ENCODE measurements around the gene SMIM1. TPM values are rescaled to one million over a fixed set of nuclear protein-coding genes. Genes with fewer than 3 reads are reported as not detected.

Gene SMIM1
- total RNA-seq, 1 donor from 2014 or later = 6.6 TPM

GRCh38 chr1:3730543-3731247 lies 41.9 kb upstream of the SMIM1 start:
- Histone ChIP-seq H3K79me2 (ENCODE audit: insufficient read depth, low read length) (no peaks in the 10 kb centered on the region), H3K4me3 (ENCODE audit: insufficient read depth, low read depth, low read length) (no peak overlapping the region), H3K9me3 (ENCODE audit: insufficient read depth, low read depth, low read length) (no peaks in the 10 kb centered on the region), H3K4me1 (ENCODE audit: insufficient read depth, low read length) (no peaks in the 10 kb centered on the region), H2AFZ (ENCODE audit: low read depth, low read length) (no peak overlapping the region), H3K36me3 (ENCODE audit: insufficient read depth, low read length) (no peaks in the 10 kb centered on the region), H4K20me1 (ENCODE audit: insufficient read depth, low read length) (no peaks in the 10 kb centered on the region), H3K27ac (ENCODE audit: low read depth, low read length) (no peak overlapping the region), H3K9ac (ENCODE audit: low read length) (no peak overlapping the region), H3K4me2 (ENCODE audit: low read length) (no peak overlapping the region), H3K27me3 (ENCODE audit: insufficient read depth, low read length) (peaks cover 6% of the 10 kb centered on the region)
- FAIRE-seq (no peak), DNase-seq (ENCODE audit: low read depth) (no peak)
- no peak for TF ChIP-seq EZH2 (IDR thresholded peaks at IDR 0.05; ENCODE audit: insufficient read depth, low read length)
- TF ChIP-seq CTCF (IDR thresholded peaks at IDR 0.05; ENCODE audit: insufficient read depth, low read depth, low read length) = no peak
- Mint-ChIP-seq H3K4me1 (ENCODE audit: low read depth, unreplicated experiment) (no peaks in the 10 kb centered on the region), H3K27ac (ENCODE audit: unreplicated experiment) (no peak overlapping the region), H3K4me3 (ENCODE audit: unreplicated experiment) (no peak overlapping the region), H3K36me3 (ENCODE audit: low read depth, unreplicated experiment) (no peaks in the 10 kb centered on the region), H3K9me3 (ENCODE audit: unreplicated experiment) (no peaks in the 10 kb centered on the region), H3K27me3 (ENCODE audit: low read depth, unreplicated experiment) (peaks cover 10% of the 10 kb centered on the region)

DNA sequence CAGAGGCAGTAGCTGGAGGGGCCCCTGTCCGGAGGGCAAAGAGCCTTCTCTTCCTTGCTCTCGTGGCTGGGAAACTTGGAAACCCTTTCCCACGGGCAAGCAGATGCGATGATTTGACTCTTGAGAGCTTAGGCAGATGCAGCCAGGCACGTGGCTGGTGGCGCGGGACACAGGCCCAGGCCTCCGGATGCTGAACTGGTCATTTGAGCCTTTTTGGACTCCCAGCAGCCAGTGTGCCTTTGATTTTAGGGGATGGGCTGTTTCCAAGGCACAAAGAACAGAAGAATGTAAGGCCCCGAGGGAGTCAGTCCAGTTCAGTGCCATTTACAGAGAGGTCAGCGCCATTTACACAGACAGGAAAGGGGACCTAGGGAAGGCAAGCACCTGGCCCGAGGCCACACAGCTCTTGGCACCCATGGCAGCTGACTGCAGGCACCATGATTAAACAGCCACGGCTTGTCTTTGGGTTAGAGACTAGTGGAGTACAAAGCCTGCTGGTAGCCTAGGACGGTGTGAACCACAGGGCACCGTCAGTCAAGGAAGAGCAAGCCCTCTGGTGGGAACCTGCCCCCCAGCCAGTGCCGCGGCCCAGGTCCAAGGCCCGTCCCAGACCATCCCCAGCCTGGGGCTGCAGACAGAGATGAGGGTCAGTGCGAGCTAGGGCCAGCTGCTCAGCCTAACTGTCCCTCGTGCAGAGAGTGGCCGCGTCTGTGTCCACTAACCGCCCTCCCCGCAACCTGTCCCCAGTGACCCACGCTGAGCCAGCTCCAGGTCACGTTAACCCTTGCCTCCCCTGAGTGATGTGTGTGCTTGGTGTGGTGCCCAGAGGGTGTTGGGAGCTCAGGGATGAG lies 40.7 kb upstream of the SMIM1 start:
- peaks cover 10% of the 10 kb centered on the region for H3K27me3 Mint-ChIP-seq (ENCODE audit: low read depth, unreplicated experiment)
- no peak overlapping the region for H3K4me2 ChIP-seq (ENCODE audit: low read length)
- H3K9me3 Mint-ChIP-seq (ENCODE audit: unreplicated experiment) = no peaks in the 10 kb centered on the region
- H3K9me3 ChIP-seq (ENCODE audit: insufficient read depth, low read depth, low read length) = no peaks in the 10 kb centered on the region
- peaks cover 6% of the 10 kb centered on the region for H3K27me3 ChIP-seq (ENCODE audit: insufficient read depth, low read length)
- H3K27ac ChIP-seq (ENCODE audit: low read depth, low read length) = no peak overlapping the region
- H3K27ac Mint-ChIP-seq (ENCODE audit: unreplicated experiment) = no peak overlapping the region
- H2AFZ ChIP-seq (ENCODE audit: low read depth, low read length) = no peak overlapping the region
- no peak for FAIRE-seq
- no peaks in the 10 kb centered on the region for H3K79me2 ChIP-seq (ENCODE audit: insufficient read depth, low read length)
- H3K9ac ChIP-seq (ENCODE audit: low read length) = no peak overlapping the region
- H3K4me1 ChIP-seq (ENCODE audit: insufficient read depth, low read length) = no peaks in the 10 kb centered on the region
- H3K36me3 Mint-ChIP-seq (ENCODE audit: low read depth, unreplicated experiment) = no peaks in the 10 kb centered on the region
- H3K4me1 Mint-ChIP-seq (ENCODE audit: low read depth, unreplicated experiment) = no peaks in the 10 kb centered on the region
- H3K36me3 ChIP-seq (ENCODE audit: insufficient read depth, low read length) = no peaks in the 10 kb centered on the region
- H3K4me3 ChIP-seq (ENCODE audit: insufficient read depth, low read depth, low read length) = no peak overlapping the region
- no peaks in the 10 kb centered on the region for H4K20me1 ChIP-seq (ENCODE audit: insufficient read depth, low read length)
- DNase-seq (ENCODE audit: low read depth) = no peak
- H3K4me3 Mint-ChIP-seq (ENCODE audit: unreplicated experiment) = no peak overlapping the region
- no peak for TF ChIP-seq EZH2 (IDR thresholded peaks at IDR 0.05; ENCODE audit: insufficient read depth, low read length)
- no peak for TF ChIP-seq CTCF (IDR thresholded peaks at IDR 0.05; ENCODE audit: insufficient read depth, low read depth, low read length)
